HG03575 (cell line): ENCODE data around the gene RAD21L1.

Source experiments
- ATAC-seq: cut with Tn5 transposase; IDR thresholded peaks from one replicate; pipeline ENCODE4 v1.9.1; 2021; ENCODE audit not compliant: unreplicated experiment, insufficient number of reproducible peaks, low FRiP score; ENCODE audit errors: extremely low read depth

RAD21L1 gene

GRCh38 chr20:1286267-1287024, 60.6 kb downstream of the RAD21L1 start:
- ATAC-seq: no peak

- ATAC-seq: no peak
Observed at GRCh38 chr20:1287306-1287705, 61.5 kb downstream of the RAD21L1 start.

GRCh38 chr20:1287787-1288569, 62.1 kb downstream of the RAD21L1 start:
- ATAC-seq: no peak

GRCh38 chr20:1291191-1291741, 65.4 kb downstream of the RAD21L1 start:
- ATAC-seq: no peak

DNA sequence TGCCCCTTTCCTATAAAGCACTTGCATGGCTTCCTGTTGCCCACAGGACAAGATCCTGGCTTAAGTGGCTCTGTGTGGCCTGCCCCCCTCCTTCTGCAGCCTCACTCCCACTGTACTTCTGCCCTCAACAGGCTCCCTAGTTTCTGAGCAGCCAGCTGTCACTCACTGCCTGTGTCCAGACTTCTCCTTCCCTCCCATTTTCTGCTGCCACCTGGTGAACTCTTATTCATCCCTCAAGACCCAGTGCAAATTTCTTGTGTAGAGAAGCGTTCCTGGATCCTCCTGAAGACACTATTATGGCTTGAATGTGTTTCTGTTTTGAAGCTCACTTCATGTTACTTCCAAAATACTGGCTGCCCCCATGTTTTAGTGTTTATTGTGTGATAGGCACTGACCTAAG, 66.8 kb downstream of the RAD21L1 start:
- ATAC-seq: no peak

- no peak for ATAC-seq
Observed at GRCh38 chr20:1293641-1294379, 68.0 kb downstream of the RAD21L1 start.

GRCh38 chr20:1294497-1294896, 68.7 kb downstream of the RAD21L1 start:
- ATAC-seq: no peak

DNA sequence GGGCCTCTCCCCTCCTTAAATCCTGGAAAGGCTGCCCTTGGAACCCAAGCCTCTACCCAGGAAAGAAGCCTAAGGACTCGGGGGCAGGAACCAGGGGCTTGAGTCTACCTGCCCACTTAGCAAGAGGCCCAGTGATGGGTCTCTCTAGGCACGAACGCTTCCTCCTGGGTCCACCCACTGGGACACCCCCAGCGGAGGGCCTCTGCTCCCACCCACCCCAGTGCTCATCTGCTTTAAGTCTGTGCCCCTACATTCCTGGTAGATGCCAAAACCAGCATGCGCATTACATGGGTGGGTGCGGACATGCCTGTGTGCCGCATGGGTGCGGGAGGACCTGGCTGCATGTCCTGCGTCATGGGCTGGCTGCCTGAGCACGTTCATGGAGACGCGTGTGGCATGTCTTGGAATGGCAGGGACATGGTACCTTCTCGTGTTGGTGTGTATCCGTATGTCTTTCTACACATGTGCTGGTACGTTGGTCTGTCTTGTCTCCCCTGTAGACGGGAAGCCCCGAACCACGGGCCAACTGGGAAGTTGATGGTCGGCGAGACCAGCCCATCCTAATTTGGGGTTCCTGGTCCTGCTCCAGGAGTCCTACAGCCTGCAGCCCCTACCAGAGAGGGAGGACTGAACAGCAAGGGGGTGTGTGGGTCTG, 69.6 kb downstream of the RAD21L1 start:
- ATAC-seq: no peak

DNA sequence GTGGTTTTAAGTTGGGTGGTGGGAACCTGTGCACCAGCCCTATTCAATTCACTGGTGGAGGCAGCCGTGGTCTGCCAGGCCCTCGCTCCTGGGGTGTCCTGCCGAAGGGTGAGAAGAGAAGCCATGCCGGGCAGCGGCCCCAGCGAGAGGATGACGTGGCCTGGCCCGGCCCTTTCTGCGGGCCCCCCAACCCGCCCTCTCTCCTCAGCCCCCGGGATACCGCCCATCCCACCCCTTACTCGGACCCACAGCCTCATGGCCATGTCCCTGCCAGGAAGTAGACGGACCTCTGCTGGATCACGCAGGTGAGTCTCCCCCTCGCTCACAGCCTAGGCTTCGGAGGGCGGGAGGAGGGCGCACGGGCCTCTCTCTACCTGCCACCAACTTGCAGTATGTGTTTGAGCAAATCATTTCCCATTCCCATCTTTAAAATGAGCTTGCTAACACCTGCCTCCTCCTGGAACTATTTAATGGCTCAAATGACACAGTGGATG, 70.3 kb downstream of the RAD21L1 start:
- ATAC-seq: no peak

GRCh38 chr20:1296922-1297321, 71.1 kb downstream of the RAD21L1 start:
- no peak for ATAC-seq

DNA sequence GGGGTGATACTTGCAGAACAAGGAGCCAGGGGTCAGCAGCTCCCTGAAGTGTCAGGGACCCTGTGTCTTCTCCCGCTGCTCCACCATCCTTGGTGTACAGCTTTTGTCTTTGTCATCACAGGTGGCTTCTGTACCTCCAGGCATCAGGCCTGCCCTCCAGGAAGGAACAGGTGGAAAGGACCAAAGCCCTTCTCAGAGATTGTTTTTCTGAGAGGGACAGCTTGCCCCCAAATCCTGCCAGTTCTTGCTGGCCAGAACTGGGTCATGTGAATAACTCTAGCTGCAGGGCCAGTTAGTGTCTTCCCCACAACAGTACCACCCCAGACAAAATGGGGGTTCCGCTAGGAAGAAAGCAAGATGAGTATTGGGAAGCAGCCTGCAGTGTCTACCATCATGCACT, 71.6 kb downstream of the RAD21L1 start:
- no peak for ATAC-seq

DNA sequence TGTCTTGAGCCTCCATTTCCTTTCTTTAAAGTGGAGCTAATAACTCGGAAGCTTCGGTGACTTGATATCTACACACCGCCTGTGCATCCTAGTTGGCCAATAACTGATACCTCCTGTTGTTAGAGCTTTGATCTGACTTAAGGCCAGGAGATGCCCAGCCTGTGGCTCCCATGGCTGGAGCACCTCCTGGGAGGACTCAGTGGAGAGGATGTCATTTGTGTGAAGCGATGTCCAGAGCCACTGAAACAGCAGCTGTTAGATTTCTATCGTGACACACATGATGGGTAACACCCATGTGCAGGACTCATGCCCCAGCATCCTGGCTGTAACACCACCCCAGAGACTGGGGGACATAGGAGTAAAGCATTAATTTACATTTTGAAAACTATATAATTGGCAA, 72.3 kb downstream of the RAD21L1 start:
- ATAC-seq: no peak

- ATAC-seq: no peak
Observed at GRCh38 chr20:1298888-1299511, 73.2 kb downstream of the RAD21L1 start.

GRCh38 chr20:1299522-1299921, 73.7 kb downstream of the RAD21L1 start:
- ATAC-seq: no peak

- ATAC-seq: no peak
Observed at GRCh38 chr20:1300083-1300840, 74.4 kb downstream of the RAD21L1 start.

- no peak for ATAC-seq
Observed at GRCh38 chr20:1301031-1301529, 75.2 kb downstream of the RAD21L1 start.

DNA sequence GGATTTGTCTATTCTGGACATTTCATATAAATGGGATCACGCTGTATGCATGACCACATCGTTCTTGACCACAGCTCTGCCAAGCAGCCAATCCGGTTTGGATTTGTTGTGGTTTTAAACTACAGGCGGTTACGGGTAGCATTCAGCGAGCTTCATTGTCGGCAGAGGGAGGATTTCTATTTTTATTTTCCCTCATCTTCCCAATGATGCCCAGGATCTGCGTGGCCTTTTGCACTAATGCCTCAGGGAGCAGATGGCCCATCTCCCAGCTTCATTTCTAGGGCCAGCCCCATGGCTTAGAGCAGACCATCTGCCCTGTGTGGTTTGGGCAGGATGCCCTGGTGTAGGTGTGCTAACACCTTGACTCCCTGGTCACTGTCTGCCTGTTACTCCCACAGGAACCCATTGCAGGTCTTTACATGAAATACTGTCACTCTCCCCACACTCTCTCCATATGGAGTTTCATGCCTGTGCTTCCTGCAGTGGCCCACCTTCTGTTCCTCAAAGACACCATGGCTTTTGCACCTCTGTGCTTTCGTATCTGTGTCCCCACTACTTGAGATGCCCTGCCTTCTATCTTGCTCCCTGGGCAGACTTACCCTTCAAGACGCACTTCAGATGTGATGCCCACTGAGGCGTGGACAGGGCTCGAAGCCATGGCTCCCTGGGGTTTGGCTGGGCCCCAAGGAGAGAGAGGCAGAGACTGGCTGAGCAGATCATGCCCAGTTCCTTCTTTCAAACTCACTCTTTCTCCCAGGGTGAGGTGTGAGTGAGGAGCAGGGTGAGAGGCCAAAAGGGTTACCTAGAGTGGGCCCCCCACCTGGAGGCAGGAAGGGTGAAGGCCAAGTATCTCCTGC, 77.1 kb downstream of the RAD21L1 start:
- ATAC-seq: no peak
